Vagina (tissue), 2 donors: ENCODE results near the gene CD46. TPM values are rescaled to one million over a fixed set of nuclear protein-coding genes. Genes with fewer than 3 reads are reported as not detected.
A peak's percentile ranks its signal among the peaks of the same experiment; 100 is the strongest.

Experiments
- DNase-seq, 2 donors: peaks; one replicate each; pipeline ENCODE4 v3.0.0-alpha.2; 2017; ENCODE audit errors: extremely low spot score in 2 of 2
- H3K27ac ChIP-seq: fragments of 200-600 bp; sonication (generic); one replicate; pipeline ENCODE4 v1.5.1; 2019
- H3K27me3 ChIP-seq: fragments of 200-600 bp; sonication (generic); one replicate; pipeline ENCODE4 v1.5.1; 2019
- H3K36me3 ChIP-seq, 2 donors: fragments of 200-600 bp; sonication (generic); one replicate each; pipeline ENCODE4 v1.5.1; 2017 to 2019
- H3K4me1 ChIP-seq: fragments of 200-600 bp; sonication (generic); one replicate; pipeline ENCODE4 v1.5.1; 2019
- H3K4me3 ChIP-seq, 2 donors: fragments of 200-600 bp; sonication (generic); 1 replicate in 1 of 2; 2 replicates in 1 of 2; pipeline ENCODE4 v1.5.1; 2016 to 2019
- H3K9me3 ChIP-seq: fragments of 200-600 bp; sonication (generic); one replicate; pipeline ENCODE4 v1.5.1; 2019
- CTCF ChIP-seq, 3 experiments: fragments of 450-650 bp in 2 of 3; fragments of 200-600 bp in 1 of 3; sonication (generic) in 1 of 3; IDR thresholded peaks; one replicate each; pipeline ENCODE4 v1.5.1; 2017 to 2019; ENCODE audit warnings: antibody characterized with exemption in 3 of 3, mild to moderate bottlenecking in 2 of 3, moderate library complexity in 2 of 3
- POLR2A ChIP-seq, 2 donors: fragments of 450-650 bp; IDR thresholded peaks; one replicate each; pipeline ENCODE4 v1.6.1; 2017; ENCODE audit warnings: antibody characterized with exemption in 2 of 2, mild to moderate bottlenecking in 2 of 2, moderate library complexity in 2 of 2
- POLR2AphosphoS5 ChIP-seq, 2 donors: sonication (generic); formaldehyde crosslinking; IDR thresholded peaks; one replicate each; pipeline ENCODE4 v1.9.0; 2017; ENCODE audit warnings: antibody characterized with exemption in 2 of 2, mild to moderate bottlenecking in 2 of 2, low read depth in 1 of 2; ENCODE audit not compliant: insufficient read depth in 1 of 2
- intact Hi-C: fragments of 100-400 bp; cut with DNase I; formaldehyde crosslinking; loops from one replicate; pipeline ENCODE4 v1.15.1; 2023
- total RNA-seq: library from RNA; depleted of rRNA; stranded (reverse); fragments of >200 nt; gene quantifications from one replicate; pipeline ENCODE4 v1.2.3, GENCODE V29; 2016

The CD46 gene
- total RNA-seq, 1 donor from 2014 or later: 143 TPM

- DNase-seq: no peak
- H3K4me1 ChIP-seq: peaks cover 99% of the 10 kb centered on the region
- H3K4me3 ChIP-seq: no peak overlapping the region
- peaks cover 0 to 8% of the 10 kb centered on the region in 2 donors for H3K36me3 ChIP-seq
- no peaks in the 10 kb centered on the region for H3K27me3 ChIP-seq
- no peak overlapping the region for H3K27ac ChIP-seq
- no peaks in the 10 kb centered on the region for H3K9me3 ChIP-seq
- intact Hi-C loops: no loop called here
- TF ChIP-seq CTCF (IDR thresholded peaks at IDR 0.05): no peak
- no peak for TF ChIP-seq POLR2A (IDR thresholded peaks at IDR 0.05)
- TF ChIP-seq POLR2AphosphoS5 (IDR thresholded peaks at IDR 0.05; ENCODE audit: insufficient read depth in 1 of 2, low read depth in 1 of 2): no peak
Observed at GRCh38 chr1:207835958-207836357, 84.1 kb downstream of the CD46 start.

DNA sequence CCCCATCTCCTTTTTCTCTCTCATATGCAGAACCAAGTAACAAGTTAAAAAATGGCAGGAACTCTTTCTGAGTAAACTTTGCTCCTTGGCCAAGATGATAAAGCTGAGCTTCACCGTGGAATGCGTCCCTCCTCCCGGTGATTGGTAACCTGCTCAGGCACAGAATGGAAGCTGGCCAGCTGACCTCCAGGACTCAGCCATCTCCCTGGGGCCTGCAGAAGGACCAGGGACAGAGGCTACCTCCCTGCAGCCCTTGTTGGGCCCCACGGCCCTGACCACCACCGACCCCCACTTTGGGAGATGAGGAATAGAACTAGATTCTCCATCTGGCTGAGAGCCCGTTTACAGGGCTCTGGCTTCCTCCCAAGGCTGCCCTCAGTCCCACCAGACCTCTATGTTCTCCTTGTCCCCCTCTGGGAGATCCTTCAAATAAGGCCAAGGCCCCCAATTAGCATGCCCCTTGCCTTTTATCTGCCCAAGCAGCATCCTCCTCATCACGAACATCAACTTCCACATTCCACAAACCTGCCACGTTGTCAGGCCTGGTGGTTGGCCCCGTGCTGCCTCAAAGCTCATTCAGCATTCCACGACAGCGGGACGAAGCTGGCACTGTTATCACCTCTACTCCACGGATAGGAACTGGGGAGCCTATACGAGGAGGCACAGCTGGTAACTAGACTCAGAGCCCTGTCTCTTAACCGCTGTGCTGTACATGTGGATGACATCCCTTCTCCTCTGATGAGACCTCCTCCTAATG lies 84.9 kb downstream of the CD46 start:
- H3K4me1 ChIP-seq: peaks cover 96% of the 10 kb centered on the region
- no peak for DNase-seq
- intact Hi-C loops: no loop called here
- H3K27ac ChIP-seq: peak overlapping the region; percentile 33
- H3K4me3 ChIP-seq: no peak overlapping the region
- peaks cover 0 to 8% of the 10 kb centered on the region in 2 donors for H3K36me3 ChIP-seq
- H3K27me3 ChIP-seq: no peaks in the 10 kb centered on the region
- H3K9me3 ChIP-seq: no peaks in the 10 kb centered on the region
- TF ChIP-seq POLR2A (IDR thresholded peaks at IDR 0.05) (no peak), CTCF (IDR thresholded peaks at IDR 0.05) (no peak), POLR2AphosphoS5 (IDR thresholded peaks at IDR 0.05; ENCODE audit: insufficient read depth in 1 of 2, low read depth in 1 of 2) (no peak)

- TF ChIP-seq POLR2AphosphoS5 (IDR thresholded peaks at IDR 0.05; ENCODE audit: insufficient read depth in 1 of 2, low read depth in 1 of 2) (no peak), CTCF (IDR thresholded peaks at IDR 0.05) (no peak), POLR2A (IDR thresholded peaks at IDR 0.05) (no peak)
- no peak overlapping the region for H3K4me3 ChIP-seq
- no peaks in the 10 kb centered on the region for H3K9me3 ChIP-seq
- H3K4me1 ChIP-seq: peaks cover 96% of the 10 kb centered on the region
- intact Hi-C loops: no loop called here
- DNase-seq: no peak
- no peaks in the 10 kb centered on the region for H3K27me3 ChIP-seq
- peaks cover 0 to 8% of the 10 kb centered on the region in 2 donors for H3K36me3 ChIP-seq
- peak overlapping the region; percentile 52 for H3K27ac ChIP-seq
Observed at GRCh38 chr1:207837673-207838072, 85.8 kb downstream of the CD46 start.

GRCh38 chr1:207838156-207839082 lies 86.6 kb downstream of the CD46 start:
- intact Hi-C loops: no loop called here
- TF ChIP-seq CTCF (IDR thresholded peaks at IDR 0.05) (no peak), POLR2A (IDR thresholded peaks at IDR 0.05) (no peak), POLR2AphosphoS5 (IDR thresholded peaks at IDR 0.05; ENCODE audit: insufficient read depth in 1 of 2, low read depth in 1 of 2) (no peak)
- Histone ChIP-seq H3K36me3 (peaks cover 0 to 8% of the 10 kb centered on the region in 2 donors), H3K4me1 (peaks cover 90% of the 10 kb centered on the region), H3K9me3 (no peaks in the 10 kb centered on the region), H3K4me3 (no peak overlapping the region), H3K27me3 (no peaks in the 10 kb centered on the region), H3K27ac (peak overlapping the region; percentile 52)
- no peak for DNase-seq
